GM12878 (cell line): ENCODE measurements around the gene ULBP3. TPM values are rescaled to one million over a fixed set of nuclear protein-coding genes. Genes with fewer than 3 reads are reported as not detected.

Experiments
- ATAC-seq: fragments of 200-7000 bp; cut with Tn5 transposase; 3 replicates; pipeline ENCODE4 v1.9.1; 2020; ENCODE audit warnings: mild to moderate bottlenecking, moderate library complexity
- BruUV-seq: library from RNA; stranded (reverse); fragments of 400-500 nt; replicated peaks from 2 replicates; lab custom pipeline; 2021; lab: Mats Ljungman, UMichigan
- CTCF ChIA-PET: fragments of 300-600 bp; sonication (Branson Sonifier 250); formaldehyde crosslinking; extraction: SDS; loops from one replicate; lab custom pipeline; 2021; ENCODE audit warnings: inconsistent platforms; lab: Yijun Ruan, JAX
- POLR2A ChIA-PET: fragments of 350-600 bp; formaldehyde crosslinking; extraction: SDS; loops from one replicate; lab custom pipeline; 2021; ENCODE audit warnings: inconsistent platforms; lab: Charles Lee
- RAD21 ChIA-PET: fragments of 300-600 bp; sonication (Branson Sonifier 250); formaldehyde crosslinking; loops from one replicate; lab custom pipeline; 2023; ENCODE audit warnings: antibody characterized with exemption; ENCODE audit not compliant: unreplicated experiment; lab: Charles Lee
- SMC1A ChIA-PET: fragments of 300-600 bp; sonication (Branson Sonifier 250); formaldehyde crosslinking; loops from one replicate; lab custom pipeline; 2023; ENCODE audit not compliant: unreplicated experiment, uncharacterized antibody; lab: Charles Lee
- DNase-seq: peaks from one replicate; pipeline ENCODE4 v3.0.0-alpha.2; 2011; ENCODE audit warnings: low read depth, low spot score
- FAIRE-seq: peaks from 3 replicates; lab custom pipeline; 2011; peaks lifted over from hg19 to GRCh38; lab: Jason Lieb, UNC
- H2AFZ ChIP-seq: 2 replicates; pipeline ENCODE4 v1.6.0; 2011; ENCODE audit warnings: low read depth, low read length, control low read depth; ENCODE audit not compliant: control insufficient read depth
- H3K27ac ChIP-seq: 2 replicates; pipeline ENCODE4 v1.5.1; 2011; ENCODE audit warnings: control low read depth; ENCODE audit not compliant: control insufficient read depth, insufficient read depth
- H3K27me3 ChIP-seq, 2 experiments: replicated peaks in 1 of 2; 2 replicates each; pipeline versions ENCODE4 v1.6.0 to v1.6.1; 2011; ENCODE audit warnings: low read length in 1 of 2; ENCODE audit not compliant: control insufficient read depth in 2 of 2, insufficient read depth in 2 of 2
- H3K36me3 ChIP-seq, 2 experiments: 2 replicates each; pipeline ENCODE4 v1.5.1; 2011; ENCODE audit warnings: low read length in 1 of 2; ENCODE audit not compliant: control insufficient read depth in 2 of 2, insufficient read depth in 2 of 2
- H3K4me1 ChIP-seq: 2 replicates; pipeline ENCODE4 v1.6.1; 2011; ENCODE audit warnings: mild to moderate bottlenecking, low read length, moderate library complexity, mixed read lengths; ENCODE audit not compliant: control insufficient read depth, insufficient read depth
- H3K4me2 ChIP-seq: 2 replicates; pipeline ENCODE4 v1.6.0; 2011; ENCODE audit warnings: control low read depth; ENCODE audit not compliant: control insufficient read depth, insufficient read depth
- H3K4me3 ChIP-seq: fragments of 200-600 bp; sonication (generic); 2 replicates; pipeline ENCODE4 v1.5.1; 2016
- H3K79me2 ChIP-seq: 2 replicates; pipeline ENCODE4 v1.6.0; 2011; ENCODE audit warnings: low read length; ENCODE audit not compliant: control insufficient read depth, insufficient read depth
- H3K9ac ChIP-seq: 2 replicates; pipeline ENCODE4 v1.8.0; 2011; ENCODE audit warnings: low read length, control low read depth, mixed read lengths; ENCODE audit not compliant: control insufficient read depth, insufficient read depth
- H3K9me3 ChIP-seq: replicated peaks from 3 replicates; pipeline ENCODE4 v1.5.1; 2011; ENCODE audit warnings: mild to moderate bottlenecking, low read length; ENCODE audit not compliant: control insufficient read depth, insufficient read depth
- H4K20me1 ChIP-seq: 2 replicates; pipeline ENCODE4 v1.6.0; 2011; ENCODE audit not compliant: control insufficient read depth, insufficient read depth
- CBFB ChIP-seq: IDR thresholded peaks from 2 replicates; pipeline ENCODE4 v1.6.1; 2016; ENCODE audit warnings: antibody characterized with exemption, low read depth
- CHD2 ChIP-seq: IDR thresholded peaks from 2 replicates; pipeline ENCODE4 v1.6.1; 2011; ENCODE audit warnings: low read depth, low read length, improper control_type of control experiment, borderline replicate concordance
- MXI1 ChIP-seq: fragments of 150-350 bp; IDR thresholded peaks from 2 replicates; pipeline ENCODE4 v1.6.1; 2011; ENCODE audit warnings: low read depth, mild to moderate bottlenecking, inconsistent platforms, low read length, improper control_type of control experiment
- POLR2AphosphoS5 ChIP-seq: IDR thresholded peaks from 2 replicates; pipeline ENCODE4 v1.6.1; 2011; ENCODE audit warnings: mild to moderate bottlenecking, low read length, inconsistent platforms
- SPI1 ChIP-seq: IDR thresholded peaks from 2 replicates; pipeline ENCODE4 v1.6.1; 2011; ENCODE audit warnings: low read depth, mild to moderate bottlenecking, low read length, moderate library complexity, borderline replicate concordance; ENCODE audit not compliant: insufficient read depth
- ZBTB40 ChIP-seq: fragments of 450-650 bp; IDR thresholded peaks from 2 replicates; pipeline ENCODE4 v1.6.1; 2016; ENCODE audit warnings: mild to moderate bottlenecking, moderate library complexity, borderline replicate concordance
- WGBS: methylation state at CpG from one replicate; pipeline ENCODE4 v1.1.6; 2016; ENCODE audit warnings: low lambda C conversion rate; ENCODE audit not compliant: insufficient replicate concordance, insufficient coverage; ENCODE audit errors: missing lambda C conversion rate; 5-methylcytosine and 5-hydroxymethylcytosine counted together
- in situ Hi-C: fragments of 300-500 bp; cut with MboI; formaldehyde crosslinking; loops from 9 replicates; pipeline ENCODE4 v1.14.3; 2018; ENCODE audit warnings: mixed read lengths
- intact Hi-C: fragments of 100-400 bp; cut with micrococcal nuclease; formaldehyde crosslinking; loops from one replicate; pipeline ENCODE4 v1.14.2; 2022; ENCODE audit not compliant: unreplicated experiment
- polyA plus RNA-seq, 11 experiments: library from polyadenylated mRNA; depleted of rRNA in 4 of 11; unstranded in 6 of 11; stranded (reverse) in 5 of 11; fragments of >200 nt; fragmentation: Nextera tagmentation in 4 of 11; fragmentation: Illumina TruSeq in 1 of 11; extraction: Ambion mirVana in 4 of 11; extraction: Trizol in 1 of 11; gene quantifications; 1 replicate in 1 of 11; 2 replicates in 10 of 11; pipeline versions ENCODE4 v1.2.1 to v1.2.3, GENCODE V29; 2011 to 2016; ENCODE audit warnings: inconsistent platforms in 2 of 11, missing spikeins in 2 of 11, low read depth in 1 of 11
- total RNA-seq, 4 experiments: library from RNA; depleted of rRNA in 3 of 4; stranded (reverse); fragments of >200 nt in 3 of 4; fragmentation: Illumina TruSeq in 1 of 4; extraction: Trizol in 1 of 4; gene quantifications; 2 replicates each; pipeline versions ENCODE4 v1.2.1 to v1.2.3, GENCODE V29; 2013 to 2021
- TF ChIP-seq, protein P1 (sequence below): IDR thresholded peaks from 2 replicates; pipeline ENCODE4 v1.6.1; 2011; ENCODE audit warnings: low read depth, low read length, improper control_type of control experiment, borderline replicate concordance

The ULBP3 gene
- total and polyA plus RNA-seq, 10 of the 15 experiments (the other 5 are each of a cell fraction or from before 2014, with no cell fraction given) = 0.08 to 0.16 TPM; not detected in 8

GRCh38 chr6:150044621-150045145 lies 24.2 kb downstream of the ULBP3 start (continued):
- TF ChIP-seq ZBTB40 (no peak), CBFB (no peak), POLR2AphosphoS5 (no peak), CHD2 (no peak)
- TF ChIP-seq, protein P1, sequence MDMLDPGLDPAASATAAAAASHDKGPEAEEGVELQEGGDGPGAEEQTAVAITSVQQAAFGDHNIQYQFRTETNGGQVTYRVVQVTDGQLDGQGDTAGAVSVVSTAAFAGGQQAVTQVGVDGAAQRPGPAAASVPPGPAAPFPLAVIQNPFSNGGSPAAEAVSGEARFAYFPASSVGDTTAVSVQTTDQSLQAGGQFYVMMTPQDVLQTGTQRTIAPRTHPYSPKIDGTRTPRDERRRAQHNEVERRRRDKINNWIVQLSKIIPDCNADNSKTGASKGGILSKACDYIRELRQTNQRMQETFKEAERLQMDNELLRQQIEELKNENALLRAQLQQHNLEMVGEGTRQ = no peak

DNA sequence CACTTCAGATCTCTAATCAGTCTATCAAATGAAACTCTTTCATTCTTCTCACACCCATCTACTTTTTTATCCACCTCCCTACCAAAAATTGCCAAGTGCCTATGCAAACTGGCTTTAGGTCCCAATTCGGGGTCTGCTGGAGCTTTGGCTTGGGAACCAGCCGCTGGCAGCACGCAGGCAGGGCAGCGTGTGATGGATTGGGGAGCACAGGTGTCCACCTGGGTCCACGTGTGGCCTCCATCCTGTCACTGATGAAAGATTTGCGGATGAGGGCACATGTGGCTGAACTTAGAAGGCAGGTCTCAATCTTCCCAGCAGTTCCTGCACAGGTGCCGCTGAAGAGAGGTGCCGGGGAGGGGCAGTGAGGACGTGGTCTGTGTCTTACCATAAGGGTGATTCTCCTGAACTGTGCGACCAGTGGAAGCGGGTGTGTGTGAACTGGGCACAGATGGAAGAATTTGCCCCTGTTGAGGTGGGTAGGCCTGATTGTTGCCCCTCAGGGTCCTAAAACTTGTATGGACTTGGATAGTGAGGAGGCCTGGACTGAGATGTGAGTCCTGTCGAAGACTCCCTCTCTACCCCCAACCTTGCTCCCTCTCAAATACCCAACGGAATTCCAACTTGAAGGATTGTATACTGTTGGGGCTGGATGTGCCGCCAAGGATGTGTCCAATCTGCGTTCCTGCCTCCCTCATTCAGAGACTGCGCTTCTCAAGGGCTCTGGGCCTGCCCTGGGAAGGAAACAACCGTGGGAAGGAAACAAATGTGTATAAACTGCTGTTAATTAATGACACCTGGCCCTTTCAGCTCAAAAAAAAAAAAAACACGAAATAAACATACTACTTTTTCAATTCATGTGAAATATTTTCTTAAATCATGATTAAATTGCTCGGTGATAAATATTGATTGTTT lies 25.2 kb downstream of the ULBP3 start:
- intact Hi-C loops (no loop called here), in situ Hi-C loops (no loop called here)
- no peak overlapping the region for H3K4me3 ChIP-seq
- ATAC-seq = no peak
- no peak for FAIRE-seq
- no peaks in the 10 kb centered on the region for H3K9me3 ChIP-seq
- POLR2A ChIA-PET = no interaction called here
- SMC1A ChIA-PET = no interaction called here
- H3K4me1 ChIP-seq = no peaks in the 10 kb centered on the region
- H3K9ac ChIP-seq = no peak overlapping the region
- no peaks in the 10 kb centered on the region for H4K20me1 ChIP-seq
- RAD21 ChIA-PET = no interaction called here
- no peak overlapping the region for H3K4me2 ChIP-seq
- H3K79me2 ChIP-seq = no peaks in the 10 kb centered on the region
- H3K27me3 ChIP-seq = peaks cover 0 to 2% of the 10 kb centered on the region in 2 experiments; a peak in 2 of 4 replicates
- no peak overlapping the region for H2AFZ ChIP-seq
- CTCF ChIA-PET = interaction anchor here (0.6 kb wide), 1 partner anchor 1280 kb away, joined by 3 read pairs; no protein-coding TSS in a partner anchor
- 27% methylated on average over 19 of the region's 19 CpGs for WGBS
- no peaks in the 10 kb centered on the region for H3K36me3 ChIP-seq
- no peak overlapping the region for H3K27ac ChIP-seq
- TF ChIP-seq MXI1 (no peak), SPI1 (no peak)
- no TSS peak for BruUV-seq
- DNase-seq = no peak
